Measurements from ENCODE around the gene MACROH2A2.

- TF ChIP-seq CTCF (IDR thresholded peaks at IDR 0.05; ENCODE audit: insufficient read depth, low read depth, low read length) (no peak), EZH2 (IDR thresholded peaks at IDR 0.05; ENCODE audit: insufficient read depth, low read length) (no peak)
Measured at GRCh38 chr10:70144372-70145110, 91.9 kb downstream of the MACROH2A2 start.

Data from astrocyte (in vitro differentiated cells and primary cell).